ACC112 (cell line): Measurements from ENCODE around the gene TTC7B.

Experiments
- H2AFZ ChIP-seq: fragments of 200-600 bp; sonication (generic); one replicate; pipeline ENCODE4 v1.6.0; 2017; ENCODE audit warnings: antibody characterized with exemption, low read length; ENCODE audit not compliant: unreplicated experiment
- H3K27ac ChIP-seq: fragments of 200-600 bp; sonication (generic); 2 replicates; pipeline ENCODE4 v1.5.1; 2014; ENCODE audit warnings: low read depth, mild to moderate bottlenecking, antibody characterized with exemption, low read length, moderate library complexity
- H3K27me3 ChIP-seq: fragments of 200-600 bp; sonication (generic); 2 replicates; pipeline ENCODE4 v1.6.1; 2014; ENCODE audit warnings: mild to moderate bottlenecking, antibody characterized with exemption, low read length, moderate library complexity, mixed read lengths; ENCODE audit not compliant: insufficient read depth
- H3K36me3 ChIP-seq: fragments of 200-600 bp; sonication (generic); 2 replicates; pipeline ENCODE4 v1.6.1; 2016; ENCODE audit warnings: mild to moderate bottlenecking, antibody characterized with exemption, low read length, moderate library complexity, mixed read lengths; ENCODE audit not compliant: insufficient read depth
- H3K4me1 ChIP-seq: fragments of 200-600 bp; sonication (generic); one replicate; pipeline ENCODE4 v1.6.1; 2016; ENCODE audit warnings: low read length, mixed read lengths; ENCODE audit not compliant: insufficient read depth, unreplicated experiment, control insufficient read depth
- H3K4me3 ChIP-seq: fragments of 200-600 bp; sonication (generic); 2 replicates; pipeline ENCODE4 v1.5.1; 2014; ENCODE audit warnings: mild to moderate bottlenecking, low read depth, low read length
- H3K79me2 ChIP-seq: fragments of 200-600 bp; sonication (generic); one replicate; pipeline ENCODE4 v1.6.0; 2016; ENCODE audit warnings: low read length; ENCODE audit not compliant: control insufficient read depth, unreplicated experiment, insufficient read depth

The TTC7B gene

GRCh38 chr14:90585106-90585505 lies 231.1 kb downstream of the TTC7B start:
- no peak overlapping the region for H3K4me3 ChIP-seq
- no peaks in the 10 kb centered on the region for H3K4me1 ChIP-seq
- no peak overlapping the region for H3K27ac ChIP-seq
- no peaks in the 10 kb centered on the region for H3K36me3 ChIP-seq
- no peak overlapping the region for H2AFZ ChIP-seq
- no peaks in the 10 kb centered on the region for H3K27me3 ChIP-seq
- H3K79me2 ChIP-seq, result no peaks in the 10 kb centered on the region

GRCh38 chr14:90583916-90584605 lies 232.2 kb downstream of the TTC7B start:
- Histone ChIP-seq H3K79me2 (no peaks in the 10 kb centered on the region), H3K4me3 (no peak overlapping the region), H3K27me3 (no peaks in the 10 kb centered on the region), H3K27ac (no peak overlapping the region), H3K4me1 (no peaks in the 10 kb centered on the region), H2AFZ (no peak overlapping the region), H3K36me3 (no peaks in the 10 kb centered on the region)

- Histone ChIP-seq H3K27ac (no peak overlapping the region), H3K36me3 (no peaks in the 10 kb centered on the region), H3K4me1 (no peaks in the 10 kb centered on the region), H3K79me2 (no peaks in the 10 kb centered on the region), H2AFZ (no peak overlapping the region), H3K27me3 (no peaks in the 10 kb centered on the region), H3K4me3 (no peak overlapping the region)
Observed at GRCh38 chr14:90583427-90583826, 232.8 kb downstream of the TTC7B start.

- Histone ChIP-seq H3K27ac (no peak overlapping the region), H3K4me3 (no peak overlapping the region), H3K27me3 (no peaks in the 10 kb centered on the region), H3K79me2 (no peaks in the 10 kb centered on the region), H3K36me3 (no peaks in the 10 kb centered on the region), H2AFZ (no peak overlapping the region), H3K4me1 (no peaks in the 10 kb centered on the region)
Observed at GRCh38 chr14:90582166-90582565, 234.1 kb downstream of the TTC7B start.

GRCh38 chr14:90581745-90582144 lies 234.5 kb downstream of the TTC7B start:
- no peak overlapping the region for H3K4me3 ChIP-seq
- H3K79me2 ChIP-seq, result no peaks in the 10 kb centered on the region
- H2AFZ ChIP-seq, result no peak overlapping the region
- H3K27me3 ChIP-seq, result no peaks in the 10 kb centered on the region
- H3K4me1 ChIP-seq, result no peaks in the 10 kb centered on the region
- no peak overlapping the region for H3K27ac ChIP-seq
- no peaks in the 10 kb centered on the region for H3K36me3 ChIP-seq

GRCh38 chr14:90580377-90581335 lies 235.6 kb downstream of the TTC7B start:
- no peaks in the 10 kb centered on the region for H3K4me1 ChIP-seq
- H2AFZ ChIP-seq, result no peak overlapping the region
- no peak overlapping the region for H3K4me3 ChIP-seq
- H3K27me3 ChIP-seq, result no peaks in the 10 kb centered on the region
- H3K79me2 ChIP-seq, result no peaks in the 10 kb centered on the region
- no peak overlapping the region for H3K27ac ChIP-seq
- no peaks in the 10 kb centered on the region for H3K36me3 ChIP-seq

GRCh38 chr14:90579816-90580215 lies 236.4 kb downstream of the TTC7B start:
- no peak overlapping the region for H3K4me3 ChIP-seq

GRCh38 chr14:90579088-90579487 lies 237.1 kb downstream of the TTC7B start:
- Histone ChIP-seq H3K27me3 (no peaks in the 10 kb centered on the region), H3K27ac (no peak overlapping the region), H3K79me2 (no peaks in the 10 kb centered on the region), H3K4me3 (no peak overlapping the region), H3K36me3 (no peaks in the 10 kb centered on the region), H3K4me1 (no peaks in the 10 kb centered on the region), H2AFZ (no peak overlapping the region)

More at GRCh38 chr14:90579816-90580215, 236.4 kb downstream of the TTC7B start:
- Histone ChIP-seq H2AFZ (no peak overlapping the region), H3K27me3 (no peaks in the 10 kb centered on the region), H3K27ac (no peak overlapping the region), H3K36me3 (no peaks in the 10 kb centered on the region), H3K4me1 (no peaks in the 10 kb centered on the region), H3K79me2 (no peaks in the 10 kb centered on the region)

GRCh38 chr14:90578283-90578985 lies 237.8 kb downstream of the TTC7B start:
- Histone ChIP-seq H3K4me3 (no peak overlapping the region), H3K79me2 (no peaks in the 10 kb centered on the region), H3K27ac (no peak overlapping the region), H2AFZ (no peak overlapping the region), H3K4me1 (no peaks in the 10 kb centered on the region), H3K27me3 (no peaks in the 10 kb centered on the region), H3K36me3 (no peaks in the 10 kb centered on the region)

- no peak overlapping the region for H3K27ac ChIP-seq
- H3K4me1 ChIP-seq, result no peaks in the 10 kb centered on the region
- no peaks in the 10 kb centered on the region for H3K27me3 ChIP-seq
- no peaks in the 10 kb centered on the region for H3K79me2 ChIP-seq
- H3K4me3 ChIP-seq, result no peak overlapping the region
- H3K36me3 ChIP-seq, result no peaks in the 10 kb centered on the region
- H2AFZ ChIP-seq, result no peak overlapping the region
Observed at GRCh38 chr14:90577661-90578282, 238.5 kb downstream of the TTC7B start.
